ENCODE results near the gene SPG7. TPM values are rescaled to one million over a fixed set of nuclear protein-coding genes. Genes with fewer than 3 reads are reported as not detected.

The SPG7 gene
- total and polyA plus RNA-seq, 9 of the 15 experiments (the other 6 are each of a cell fraction or from before 2014, with no cell fraction given): 5.8 to 89.1 (median 49.4) TPM

- TF ChIP-seq, protein P1, sequence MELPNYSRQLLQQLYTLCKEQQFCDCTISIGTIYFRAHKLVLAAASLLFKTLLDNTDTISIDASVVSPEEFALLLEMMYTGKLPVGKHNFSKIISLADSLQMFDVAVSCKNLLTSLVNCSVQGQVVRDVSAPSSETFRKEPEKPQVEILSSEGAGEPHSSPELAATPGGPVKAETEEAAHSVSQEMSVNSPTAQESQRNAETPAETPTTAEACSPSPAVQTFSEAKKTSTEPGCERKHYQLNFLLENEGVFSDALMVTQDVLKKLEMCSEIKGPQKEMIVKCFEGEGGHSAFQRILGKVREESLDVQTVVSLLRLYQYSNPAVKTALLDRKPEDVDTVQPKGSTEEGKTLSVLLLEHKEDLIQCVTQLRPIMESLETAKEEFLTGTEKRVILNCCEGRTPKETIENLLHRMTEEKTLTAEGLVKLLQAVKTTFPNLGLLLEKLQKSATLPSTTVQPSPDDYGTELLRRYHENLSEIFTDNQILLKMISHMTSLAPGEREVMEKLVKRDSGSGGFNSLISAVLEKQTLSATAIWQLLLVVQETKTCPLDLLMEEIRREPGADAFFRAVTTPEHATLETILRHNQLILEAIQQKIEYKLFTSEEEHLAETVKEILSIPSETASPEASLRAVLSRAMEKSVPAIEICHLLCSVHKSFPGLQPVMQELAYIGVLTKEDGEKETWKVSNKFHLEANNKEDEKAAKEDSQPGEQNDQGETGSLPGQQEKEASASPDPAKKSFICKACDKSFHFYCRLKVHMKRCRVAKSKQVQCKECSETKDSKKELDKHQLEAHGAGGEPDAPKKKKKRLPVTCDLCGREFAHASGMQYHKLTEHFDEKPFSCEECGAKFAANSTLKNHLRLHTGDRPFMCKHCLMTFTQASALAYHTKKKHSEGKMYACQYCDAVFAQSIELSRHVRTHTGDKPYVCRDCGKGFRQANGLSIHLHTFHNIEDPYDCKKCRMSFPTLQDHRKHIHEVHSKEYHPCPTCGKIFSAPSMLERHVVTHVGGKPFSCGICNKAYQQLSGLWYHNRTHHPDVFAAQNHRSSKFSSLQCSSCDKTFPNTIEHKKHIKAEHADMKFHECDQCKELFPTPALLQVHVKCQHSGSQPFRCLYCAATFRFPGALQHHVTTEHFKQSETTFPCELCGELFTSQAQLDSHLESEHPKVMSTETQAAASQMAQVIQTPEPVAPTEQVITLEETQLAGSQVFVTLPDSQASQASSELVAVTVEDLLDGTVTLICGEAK (IDR thresholded peaks at IDR 0.05): 0 out of 2 replicates have a peak, but pooled peaks have one; percentile 27
- TF ChIP-seq, protein P1 (CRISPR knock-in tag; IDR thresholded peaks at IDR 0.05): no peak
- TF ChIP-seq RBFOX2 (IDR thresholded peaks at IDR 0.05; ENCODE audit: low read depth, low read length) (peak; percentile 37; the same call in 1 of the 2 replicates), FUS (optimal IDR thresholded peaks at IDR 0.05; ENCODE audit: low read depth, low read length) (no peak), ZC3H11A (IDR thresholded peaks at IDR 0.05; ENCODE audit: low read depth, low read length) (no peak), SP1 (CRISPR knock-in tag; IDR thresholded peaks at IDR 0.05) (peak; percentile 90), ARNT (IDR thresholded peaks at IDR 0.05) (0 out of 4 replicates have a peak, but pooled peaks of 1 of the 2 experiments have one; percentile 31), BDP1 (IDR thresholded peaks at IDR 0.05; ENCODE audit: insufficient read depth, insufficient read length) (no peak), TRIM24 (IDR thresholded peaks at IDR 0.05) (peak; percentile 54 to 63; a peak in 2 of 4 replicates), SMAD4 (CRISPR knock-in tag; conservative IDR thresholded peaks at IDR 0.05) (no peak), EGR1 (conservative IDR thresholded peaks at IDR 0.05) (peak; percentile 62), HEY1 (CRISPR knock-in tag; IDR thresholded peaks at IDR 0.05; ENCODE audit: borderline replicate concordance) (no peak), GABPB1 (CRISPR knock-in tag; IDR thresholded peaks at IDR 0.05) (0 out of 2 replicates have a peak, but pooled peaks have one; percentile 32), ZNF431 (CRISPR knock-in tag; IDR thresholded peaks at IDR 0.05) (no peak), MCM5 (IDR thresholded peaks at IDR 0.05; ENCODE audit: low read depth) (no peak), CBFA2T3 (IDR thresholded peaks at IDR 0.05) (no peak), SETDB1 (IDR thresholded peaks at IDR 0.05; ENCODE audit: low read length) (no peak), DPF2 (IDR thresholded peaks at IDR 0.05) (0 out of 2 replicates have a peak, but pooled peaks have one; percentile 18), ETV1 (tag; conservative IDR thresholded peaks at IDR 0.05; ENCODE audit: low read depth) (no peak)
- TF ChIP-seq, protein P2, sequence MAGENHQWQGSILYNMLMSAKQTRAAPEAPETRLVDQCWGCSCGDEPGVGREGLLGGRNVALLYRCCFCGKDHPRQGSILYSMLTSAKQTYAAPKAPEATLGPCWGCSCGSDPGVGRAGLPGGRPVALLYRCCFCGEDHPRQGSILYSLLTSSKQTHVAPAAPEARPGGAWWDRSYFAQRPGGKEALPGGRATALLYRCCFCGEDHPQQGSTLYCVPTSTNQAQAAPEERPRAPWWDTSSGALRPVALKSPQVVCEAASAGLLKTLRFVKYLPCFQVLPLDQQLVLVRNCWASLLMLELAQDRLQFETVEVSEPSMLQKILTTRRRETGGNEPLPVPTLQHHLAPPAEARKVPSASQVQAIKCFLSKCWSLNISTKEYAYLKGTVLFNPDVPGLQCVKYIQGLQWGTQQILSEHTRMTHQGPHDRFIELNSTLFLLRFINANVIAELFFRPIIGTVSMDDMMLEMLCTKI (IDR thresholded peaks at IDR 0.05; ENCODE audit: partially characterized antibody): no peak
- TF ChIP-seq, protein P3, sequence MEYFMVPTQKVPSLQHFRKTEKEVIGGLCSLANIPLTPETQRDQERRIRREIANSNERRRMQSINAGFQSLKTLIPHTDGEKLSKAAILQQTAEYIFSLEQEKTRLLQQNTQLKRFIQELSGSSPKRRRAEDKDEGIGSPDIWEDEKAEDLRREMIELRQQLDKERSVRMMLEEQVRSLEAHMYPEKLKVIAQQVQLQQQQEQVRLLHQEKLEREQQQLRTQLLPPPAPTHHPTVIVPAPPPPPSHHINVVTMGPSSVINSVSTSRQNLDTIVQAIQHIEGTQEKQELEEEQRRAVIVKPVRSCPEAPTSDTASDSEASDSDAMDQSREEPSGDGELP (CRISPR knock-in tag; IDR thresholded peaks at IDR 0.05; ENCODE audit: borderline replicate concordance): peak; percentile 36; the same call in 1 of the 2 replicates
These were observed 78.7 kb downstream of the SPG7 start (continued) for GRCh38 chr16:89586853-89587252.
